Sigmoid colon (tissue), 7 donors: ENCODE measurements around the gene KLC4. TPM values are rescaled to one million over a fixed set of nuclear protein-coding genes. Genes with fewer than 3 reads are reported as not detected.

ENCODE experiments used
- DNase-seq: peaks from one replicate; pipeline ENCODE4 v3.0.0-alpha.2; 2019
- H3K27ac ChIP-seq, 4 donors: fragments of 200-600 bp; sonication (generic); one replicate each; pipeline ENCODE4 v1.5.1; 2016 to 2019; ENCODE audit warnings: mild to moderate bottlenecking in 1 of 4
- H3K27me3 ChIP-seq, 3 donors: fragments of 200-600 bp; sonication (generic); one replicate each; pipeline ENCODE4 v1.5.1; 2019; ENCODE audit warnings: mild to moderate bottlenecking in 1 of 3
- H3K36me3 ChIP-seq, 4 donors: fragments of 200-600 bp; sonication (generic); one replicate each; pipeline ENCODE4 v1.5.1; 2016 to 2019
- H3K4me1 ChIP-seq, 4 donors: fragments of 200-600 bp; sonication (generic); one replicate each; pipeline ENCODE4 v1.5.1; 2017 to 2019
- H3K4me3 ChIP-seq, 4 donors: fragments of 200-600 bp; sonication (generic); one replicate each; pipeline ENCODE4 v1.5.1; 2017 to 2019; ENCODE audit warnings: mild to moderate bottlenecking in 2 of 4, moderate library complexity in 1 of 4
- H3K9me3 ChIP-seq, 4 donors: fragments of 200-600 bp in 3 of 4; sonication (generic) in 3 of 4; one replicate each; pipeline versions ENCODE4 v1.5.1 to v1.6.1; 2013 to 2019
- CTCF ChIP-seq, 4 experiments: fragments of 450-650 bp in 3 of 4; fragments of 200-600 bp in 1 of 4; IDR thresholded peaks; one replicate each; pipeline ENCODE4 v1.5.1; 2016 to 2019; ENCODE audit warnings: antibody characterized with exemption in 4 of 4, mild to moderate bottlenecking in 3 of 4, moderate library complexity in 2 of 4
- EP300 ChIP-seq, 4 donors: sonication (generic); formaldehyde crosslinking; IDR thresholded peaks; one replicate each; pipeline ENCODE4 v1.6.1; 2017; ENCODE audit warnings: antibody characterized with exemption in 4 of 4
- POLR2A ChIP-seq, 2 donors: fragments of 450-650 bp; IDR thresholded peaks; one replicate each; pipeline ENCODE4 v1.6.1; 2016; ENCODE audit warnings: antibody characterized with exemption in 2 of 2, mild to moderate bottlenecking in 2 of 2, moderate library complexity in 2 of 2
- POLR2AphosphoS5 ChIP-seq, 4 donors: sonication (generic); formaldehyde crosslinking; IDR thresholded peaks; one replicate each; pipeline ENCODE4 v1.6.1; 2017; ENCODE audit warnings: antibody characterized with exemption in 4 of 4
- WGBS, 2 donors: extraction: QIAGEN DNeasy Blood & Tissue Kit; methylation state at CpG; one replicate each; pipeline ENCODE4 v1.1.7; 2013; 5-methylcytosine and 5-hydroxymethylcytosine counted together
- intact Hi-C: fragments of 100-400 bp; cut with DNase I; formaldehyde crosslinking; loops from one replicate; pipeline ENCODE4 v1.15.1; 2023
- polyA plus RNA-seq, 3 donors: library from polyadenylated mRNA; stranded (reverse); fragments of 200-250 nt; gene quantifications; one replicate each; pipeline ENCODE4 v1.2.3, GENCODE V29; 2013
- total RNA-seq, 4 donors: library from RNA; depleted of rRNA; stranded (reverse); fragments of >200 nt; gene quantifications; one replicate each; pipeline ENCODE4 v1.1.0, GENCODE V29; 2016
- donor health status: healthy with polysubstance abuse.
- donor health status: Bipolar disorder and iron deficiency.
- donor health status: healthy.

Gene KLC4
- total and polyA plus RNA-seq, 7 donors: 23.2 to 116 (median 44.9) TPM

GRCh38 chr6:43060034-43060754, 763 bp downstream of the KLC4 start:
- Histone ChIP-seq H3K9me3 (no peaks in the 10 kb centered on the region), H3K27ac (peak overlapping the region; percentile 84 to 93 (median 90)), H3K4me3 (peak overlapping the region; percentile 74 to 97 (median 87)), H3K36me3 (peaks cover 8 to 52% (median 12%) of the 10 kb centered on the region in 4 donors), H3K27me3 (no peaks in the 10 kb centered on the region), H3K4me1 (peaks cover 0 to 34% (median 21%) of the 10 kb centered on the region in 4 donors)
- TF ChIP-seq CTCF (IDR thresholded peaks at IDR 0.05) (no peak), POLR2A (IDR thresholded peaks at IDR 0.05) (peak in 1 of 2 donors; percentile 55)
- 4 to 14% methylated on average over 15 of the region's 15 CpGs for WGBS, 2 donors
- intact Hi-C loops: no loop called here
- DNase-seq: no peak

DNA sequence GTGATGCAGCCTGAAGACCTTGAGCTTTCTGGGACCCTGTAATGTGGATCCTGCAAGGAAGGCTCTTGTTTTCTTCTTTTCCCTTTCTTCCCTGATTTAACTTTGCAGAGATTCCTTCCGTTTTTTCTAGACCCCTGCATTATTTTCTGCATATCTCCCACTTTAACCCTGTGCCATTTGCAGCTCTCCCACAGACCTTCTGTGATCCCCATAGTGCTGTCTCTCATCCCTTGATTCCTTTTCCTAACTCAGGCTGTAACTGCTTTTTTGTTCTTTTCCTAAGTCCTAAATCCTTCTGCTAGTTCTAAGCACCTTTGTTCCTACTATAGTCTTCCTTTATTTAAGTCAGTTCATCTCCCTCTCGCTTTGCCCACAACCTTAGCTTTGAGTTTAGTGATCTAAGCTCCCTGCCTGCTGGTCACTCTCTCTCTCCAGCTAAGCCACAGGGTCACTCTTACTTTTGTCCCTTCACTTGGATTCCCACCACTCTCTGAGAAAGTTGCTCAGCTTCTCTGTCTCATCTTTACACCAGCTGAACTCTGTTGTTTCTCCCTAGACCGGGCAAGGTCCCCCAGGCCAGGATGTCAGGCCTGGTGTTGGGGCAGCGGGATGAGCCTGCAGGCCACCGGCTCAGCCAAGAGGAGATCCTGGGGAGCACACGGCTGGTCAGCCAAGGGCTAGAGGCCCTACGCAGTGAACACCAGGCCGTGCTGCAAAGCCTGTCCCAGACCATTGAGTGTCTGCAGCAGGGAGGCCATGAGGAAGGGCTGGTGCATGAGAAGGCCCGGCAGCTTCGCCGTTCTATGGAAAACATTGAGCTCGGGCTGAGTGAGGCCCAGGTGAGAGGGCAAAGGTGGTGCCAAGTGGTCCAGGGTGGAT, 1.6 kb downstream of the KLC4 start:
- H3K4me3 ChIP-seq: peak overlapping the region in 3 of 4 donors; percentile 81 to 97 (median 93)

DNA sequence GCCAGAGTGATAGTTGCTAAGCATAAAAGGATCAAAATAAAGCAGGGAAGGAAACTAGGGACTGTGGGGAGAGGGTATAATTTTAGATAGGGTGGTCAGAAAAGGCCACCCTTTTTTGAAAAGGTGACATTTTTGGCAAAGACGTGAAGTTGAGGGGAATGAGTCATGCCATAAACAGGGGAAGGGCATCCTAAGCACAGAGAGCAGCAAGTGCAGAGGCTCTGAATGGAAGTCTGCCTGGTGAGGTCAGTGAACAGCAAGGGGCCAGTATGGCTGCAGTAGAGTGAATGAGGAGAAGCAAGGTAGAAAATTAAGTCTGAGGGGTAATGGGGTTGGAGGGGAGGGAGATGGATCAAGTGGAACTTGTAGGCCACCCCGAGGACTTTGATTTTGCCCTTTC, 2.4 kb downstream of the KLC4 start:
- intact Hi-C loops: no loop called here
- Histone ChIP-seq H3K27ac (no peak overlapping the region), H3K4me1 (peaks cover 0 to 34% (median 21%) of the 10 kb centered on the region in 4 donors), H3K4me3 (no peak overlapping the region), H3K9me3 (no peaks in the 10 kb centered on the region), H3K27me3 (no peaks in the 10 kb centered on the region), H3K36me3 (peaks cover 12 to 52% (median 18%) of the 10 kb centered on the region in 4 donors)
- DNase-seq: no peak
- WGBS, 2 donors: 55 to 77% methylated on average over 2 of the region's 2 CpGs
- TF ChIP-seq POLR2A (IDR thresholded peaks at IDR 0.05) (no peak), CTCF (IDR thresholded peaks at IDR 0.05) (no peak)

More for the DNA sequence above, 1.6 kb downstream of the KLC4 start:
- intact Hi-C loops: no loop called here
- H3K4me1 ChIP-seq: peaks cover 0 to 34% (median 21%) of the 10 kb centered on the region in 4 donors
- H3K27ac ChIP-seq: peak overlapping the region in 2 of 4 donors; percentile 90 to 93
- no peaks in the 10 kb centered on the region for H3K27me3 ChIP-seq
- DNase-seq: no peak
- TF ChIP-seq CTCF (IDR thresholded peaks at IDR 0.05) (no peak), POLR2AphosphoS5 (IDR thresholded peaks at IDR 0.05) (no peak), EP300 (IDR thresholded peaks at IDR 0.05) (no peak), POLR2A (IDR thresholded peaks at IDR 0.05) (no peak)
- H3K36me3 ChIP-seq: peaks cover 8 to 52% (median 16%) of the 10 kb centered on the region in 4 donors
- H3K9me3 ChIP-seq: no peaks in the 10 kb centered on the region
- 24 to 75% methylated on average over 12 of the region's 12 CpGs for WGBS, 2 donors

- Histone ChIP-seq H3K4me1 (peaks cover 0 to 32% (median 21%) of the 10 kb centered on the region in 4 donors), H3K4me3 (no peak overlapping the region), H3K36me3 (peaks cover 12 to 51% (median 24%) of the 10 kb centered on the region in 4 donors), H3K9me3 (no peaks in the 10 kb centered on the region), H3K27ac (no peak overlapping the region), H3K27me3 (no peaks in the 10 kb centered on the region)
- no peak for TF ChIP-seq POLR2AphosphoS5 (IDR thresholded peaks at IDR 0.05)
- 94 to 96% methylated on average over 12 of the region's 12 CpGs for WGBS, 2 donors
- intact Hi-C loops: no loop called here
- no peak for DNase-seq
Measured at GRCh38 chr6:43062818-43063217, 3.4 kb downstream of the KLC4 start.

- peaks cover 13 to 66% (median 32%) of the 10 kb centered on the region in 4 donors for H3K36me3 ChIP-seq
- intact Hi-C loops: no loop called here
- no peak for DNase-seq
Measured at GRCh38 chr6:43070028-43070632, 10.7 kb downstream of the KLC4 start.

More at GRCh38 chr6:43070028-43070632, 10.7 kb downstream of the KLC4 start:
- no peaks in the 10 kb centered on the region for H3K27me3 ChIP-seq
- 59 to 65% methylated on average over 6 of the region's 6 CpGs for WGBS, 2 donors
- no peak overlapping the region for H3K27ac ChIP-seq
- no peak overlapping the region for H3K4me3 ChIP-seq
- TF ChIP-seq CTCF (IDR thresholded peaks at IDR 0.05) (peak in 1 of 4 experiments; percentile 14), POLR2AphosphoS5 (IDR thresholded peaks at IDR 0.05) (no peak)
- H3K4me1 ChIP-seq: no peaks in the 10 kb centered on the region
- no peaks in the 10 kb centered on the region for H3K9me3 ChIP-seq
